Lower leg skin (tissue), 4 donors: Measurements from ENCODE around the gene CAPN13. TPM values are rescaled to one million over a fixed set of nuclear protein-coding genes. Genes with fewer than 3 reads are reported as not detected.
A peak's percentile ranks its signal among the peaks of the same experiment; 100 is the strongest.

Source experiments
- DNase-seq, 2 donors: peaks; one replicate each; pipeline ENCODE4 v3.0.0-alpha.2; 2019; ENCODE audit warnings: low spot score in 2 of 2
- H3K4me3 ChIP-seq: fragments of 200-600 bp; sonication (generic); 2 replicates; pipeline ENCODE4 v1.5.1; 2017; ENCODE audit warnings: mild to moderate bottlenecking, low read depth; ENCODE audit not compliant: poor library complexity, severe bottlenecking
- CTCF ChIP-seq, 3 donors: fragments of 450-650 bp; IDR thresholded peaks; one replicate each; pipeline ENCODE4 v1.5.1; 2016; ENCODE audit warnings: antibody characterized with exemption in 3 of 3, mild to moderate bottlenecking in 3 of 3, moderate library complexity in 2 of 3
- POLR2A ChIP-seq, 2 donors: fragments of 450-650 bp; IDR thresholded peaks; one replicate each; pipeline ENCODE4 v1.6.1; 2016 to 2017; ENCODE audit warnings: antibody characterized with exemption in 2 of 2, mild to moderate bottlenecking in 1 of 2, moderate library complexity in 1 of 2
- WGBS, 2 donors: methylation state at CpG; one replicate each; pipeline ENCODE4 v1.1.5; 2018; 5-methylcytosine and 5-hydroxymethylcytosine counted together
- intact Hi-C: fragments of 100-400 bp; cut with DNase I; formaldehyde crosslinking; loops from one replicate; pipeline ENCODE4 v1.15.0; 2023; ENCODE audit warnings: low total_unique reads
- total RNA-seq, 4 donors: library from RNA; depleted of rRNA; stranded (reverse); fragments of >200 nt; gene quantifications; one replicate each; pipeline ENCODE4 v1.1.0, GENCODE V29; 2016

The CAPN13 gene
- total RNA-seq, 4 donors from 2014 or later, result 0.10 to 0.45 (median 0.11) TPM; not detected in 1

GRCh38 chr2:30786923-30787685, 20.1 kb downstream of the CAPN13 start:
- no peak overlapping the region for H3K4me3 ChIP-seq
- TF ChIP-seq POLR2A (IDR thresholded peaks at IDR 0.05) (no peak), CTCF (IDR thresholded peaks at IDR 0.05) (no peak)
- DNase-seq, result peak; percentile 3 to 61
- intact Hi-C loops, result no loop called here
- WGBS, 2 donors, result 80 to 83% methylated on average over 12 of the region's 12 CpGs

- 92% methylated on average over 3 of the region's 3 CpGs for WGBS, 2 donors
- peak in 1 of 2 donors; percentile 28 for DNase-seq
These were observed 22.6 kb downstream of the CAPN13 start for GRCh38 chr2:30784682-30785081.

GRCh38 chr2:30781961-30782533, 25.2 kb downstream of the CAPN13 start:
- peak in 1 of 2 donors; percentile 3 for DNase-seq
- H3K4me3 ChIP-seq, result no peak overlapping the region
- TF ChIP-seq POLR2A (IDR thresholded peaks at IDR 0.05) (no peak), CTCF (IDR thresholded peaks at IDR 0.05) (no peak)
- intact Hi-C loops, result no loop called here
- WGBS, 2 donors, result 55 to 66% methylated on average over 7 of the region's 7 CpGs

More at GRCh38 chr2:30784682-30785081, 22.6 kb downstream of the CAPN13 start:
- intact Hi-C loops, result no loop called here
- H3K4me3 ChIP-seq, result no peak overlapping the region
- no peak for TF ChIP-seq CTCF (IDR thresholded peaks at IDR 0.05)
- no peak for TF ChIP-seq POLR2A (IDR thresholded peaks at IDR 0.05)

DNA sequence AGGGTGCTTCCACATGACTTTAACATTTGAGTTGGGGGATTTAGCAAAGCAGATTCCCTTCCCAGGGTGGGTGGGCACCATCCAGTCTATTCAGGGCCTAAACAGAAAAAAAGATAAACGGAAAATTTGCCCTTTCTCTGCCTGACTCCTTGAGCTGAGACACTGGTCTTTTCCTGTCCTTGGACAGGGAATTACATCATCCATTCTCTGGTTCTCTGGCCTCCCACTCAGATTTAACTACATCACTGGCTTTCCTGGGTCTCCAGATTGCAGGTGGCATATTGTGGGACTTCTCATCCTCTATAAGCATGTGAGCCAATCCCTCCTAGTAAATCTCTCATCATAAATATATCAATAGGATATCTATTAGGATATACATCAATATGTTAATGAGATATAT, 25.8 kb downstream of the CAPN13 start:
- intact Hi-C loops, result no loop called here
- H3K4me3 ChIP-seq, result no peak overlapping the region
- no peak for TF ChIP-seq POLR2A (IDR thresholded peaks at IDR 0.05)
- TF ChIP-seq CTCF (IDR thresholded peaks at IDR 0.05), result no peak
- WGBS, 2 donors, result 67 to 82% methylated on average over 1 of the region's 1 CpG
- no peak for DNase-seq

DNA sequence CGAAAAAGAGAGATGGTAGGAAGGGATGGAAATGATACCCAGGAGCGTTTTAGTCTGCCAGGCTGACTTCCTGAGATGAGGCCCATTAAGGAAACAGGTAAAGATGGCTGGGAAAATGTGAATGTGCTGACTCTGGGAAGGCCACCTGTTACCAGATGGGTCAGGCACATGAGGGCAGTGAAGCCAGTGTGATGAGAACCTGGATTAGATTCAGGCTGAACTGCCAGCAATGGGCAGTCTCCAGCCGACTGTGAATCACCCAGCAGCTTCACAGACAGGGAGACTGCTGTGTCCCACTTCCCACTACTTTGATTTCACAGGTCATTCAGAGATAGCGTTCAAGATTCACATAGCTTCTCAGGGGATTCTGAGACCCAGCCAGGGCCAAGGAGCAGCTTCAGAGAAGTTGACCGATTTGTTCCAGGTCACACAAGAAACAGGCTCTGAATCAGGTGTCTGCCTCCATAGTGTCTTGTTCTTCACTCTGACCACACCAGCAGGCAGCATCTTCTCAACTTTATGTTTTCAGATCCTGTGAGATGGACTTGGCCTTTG, 26.4 kb downstream of the CAPN13 start:
- 86 to 94% methylated on average over 5 of the region's 5 CpGs for WGBS, 2 donors
- TF ChIP-seq CTCF (IDR thresholded peaks at IDR 0.05) (no peak), POLR2A (IDR thresholded peaks at IDR 0.05) (no peak)
- intact Hi-C loops, result no loop called here
- DNase-seq, result peak; percentile 5 to 53
- no peak overlapping the region for H3K4me3 ChIP-seq
